ENCODE results near the gene LRRC75A.

Gene LRRC75A

DNA sequence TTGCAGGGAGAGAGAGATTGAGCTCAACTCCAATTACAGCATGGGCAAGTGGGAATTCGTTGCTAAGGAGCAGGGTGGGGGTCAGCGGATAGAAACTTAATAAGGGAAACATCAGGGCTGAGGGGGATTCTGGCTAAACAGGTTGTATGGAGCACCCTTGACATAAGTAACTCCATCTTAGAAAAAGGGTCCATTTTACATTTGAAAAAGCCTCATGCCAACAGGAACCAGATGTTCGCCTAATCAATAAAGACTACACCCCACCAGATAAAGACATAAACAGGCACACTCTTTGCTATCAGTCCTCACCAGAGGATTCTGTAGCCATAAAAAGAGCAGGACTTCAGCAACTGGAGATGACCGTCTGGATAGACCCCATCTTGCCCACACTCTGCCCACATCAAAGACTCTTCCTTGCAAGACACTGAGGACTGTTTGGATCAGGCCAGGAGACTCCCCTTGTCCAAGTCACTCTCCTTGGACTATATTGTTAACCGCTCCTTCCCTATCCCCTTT is 1.6 kb upstream of the LRRC75A start:
- DNase-seq (no peak), ATAC-seq (no peak)

DNA sequence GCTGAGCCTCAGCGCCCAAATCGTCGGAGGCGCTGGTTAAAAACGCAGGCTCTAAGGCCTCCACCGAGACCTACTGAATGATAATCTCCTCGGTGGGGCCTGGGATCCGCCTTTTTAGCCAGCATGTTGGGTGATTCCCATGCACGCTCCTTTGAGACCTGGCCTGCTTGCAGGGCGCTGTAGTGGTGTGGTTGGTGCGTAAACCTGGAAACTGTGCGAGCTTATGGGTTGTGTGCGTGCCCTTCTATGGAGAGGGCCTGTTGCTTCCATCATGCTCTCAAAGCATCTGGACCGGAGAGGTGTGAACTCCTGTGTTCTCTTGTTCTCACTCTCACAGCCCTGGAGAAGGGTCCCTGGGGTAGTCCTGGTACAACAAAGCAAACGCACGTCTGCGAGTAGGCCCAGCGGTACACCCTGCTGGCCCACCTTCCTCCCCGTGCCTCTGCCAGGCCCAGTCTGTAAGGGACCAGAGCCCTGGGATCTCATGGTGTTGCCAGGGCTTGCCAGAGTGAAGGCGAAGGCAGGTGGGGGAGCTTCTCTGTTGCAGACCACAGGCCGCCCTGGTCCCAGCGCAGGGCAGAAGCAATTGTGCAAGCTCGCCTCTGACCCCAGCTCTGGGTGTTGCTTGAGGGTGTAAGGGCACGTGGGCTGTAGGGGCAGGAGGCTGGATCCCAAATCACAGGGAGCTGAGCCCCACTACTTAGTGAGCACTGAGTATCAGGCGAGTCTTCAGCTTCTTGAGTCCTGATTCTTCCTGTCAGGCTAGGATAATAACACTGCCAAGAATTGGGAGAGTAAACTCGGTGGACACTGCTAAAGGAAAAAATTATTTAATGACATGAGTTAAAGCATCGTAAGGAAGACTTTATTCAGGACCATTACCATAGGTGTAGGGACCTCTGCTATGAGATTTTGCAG is 879 bp upstream of the LRRC75A start:
- DNase-seq: no peak
- no peak for ATAC-seq

- ATAC-seq (peak; percentile 6), DNase-seq (peak; percentile 42)
Measured at GRCh38 chr17:16491131-16491702, 776 bp downstream of the LRRC75A start.

GRCh38 chr17:16489431-16489830 is 2.6 kb downstream of the LRRC75A start:
- no peak for DNase-seq

GRCh38 chr17:16488968-16489337 is 3.0 kb downstream of the LRRC75A start:
- ATAC-seq (no peak), DNase-seq (no peak)

More at GRCh38 chr17:16489431-16489830, 2.6 kb downstream of the LRRC75A start:
- ATAC-seq: no peak

DNA sequence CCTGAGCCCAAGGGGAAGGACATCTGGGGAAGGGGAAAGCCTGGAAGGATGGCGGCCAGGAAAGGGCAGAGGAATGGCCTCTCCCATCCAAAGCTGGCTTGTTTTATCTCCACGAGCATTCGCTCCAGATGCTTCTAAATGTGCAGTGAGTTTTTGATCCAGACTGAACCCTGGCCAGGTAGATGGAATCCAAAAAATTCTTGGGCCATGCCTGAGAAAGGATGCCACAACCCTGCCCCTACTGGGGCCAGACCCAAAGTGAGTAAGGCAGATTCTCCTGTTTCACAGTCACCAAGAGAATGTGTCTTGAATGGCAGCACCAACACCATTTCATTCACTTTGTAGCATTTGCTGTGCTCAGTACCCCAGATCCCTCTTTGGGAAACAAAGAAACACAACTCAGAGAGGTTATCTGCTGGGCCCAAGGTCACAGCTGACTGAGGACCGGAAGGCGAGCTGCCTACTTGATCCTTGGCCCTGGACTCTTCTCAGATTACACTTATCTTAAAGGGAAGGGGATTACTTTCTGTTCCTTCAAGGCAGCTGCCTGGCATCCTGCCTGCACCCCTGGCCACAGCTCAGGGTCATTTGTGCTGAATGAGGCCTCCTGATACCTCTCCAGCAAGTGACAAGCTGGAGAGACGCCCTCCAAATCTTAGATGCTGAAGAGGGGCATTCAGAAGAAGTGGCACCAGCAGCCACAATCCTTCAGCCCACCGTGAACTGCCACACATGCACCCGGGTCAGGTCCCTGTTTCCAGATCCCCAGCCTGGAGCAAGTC is 3.6 kb downstream of the LRRC75A start:
- DNase-seq (no peak), ATAC-seq (no peak)

DNA sequence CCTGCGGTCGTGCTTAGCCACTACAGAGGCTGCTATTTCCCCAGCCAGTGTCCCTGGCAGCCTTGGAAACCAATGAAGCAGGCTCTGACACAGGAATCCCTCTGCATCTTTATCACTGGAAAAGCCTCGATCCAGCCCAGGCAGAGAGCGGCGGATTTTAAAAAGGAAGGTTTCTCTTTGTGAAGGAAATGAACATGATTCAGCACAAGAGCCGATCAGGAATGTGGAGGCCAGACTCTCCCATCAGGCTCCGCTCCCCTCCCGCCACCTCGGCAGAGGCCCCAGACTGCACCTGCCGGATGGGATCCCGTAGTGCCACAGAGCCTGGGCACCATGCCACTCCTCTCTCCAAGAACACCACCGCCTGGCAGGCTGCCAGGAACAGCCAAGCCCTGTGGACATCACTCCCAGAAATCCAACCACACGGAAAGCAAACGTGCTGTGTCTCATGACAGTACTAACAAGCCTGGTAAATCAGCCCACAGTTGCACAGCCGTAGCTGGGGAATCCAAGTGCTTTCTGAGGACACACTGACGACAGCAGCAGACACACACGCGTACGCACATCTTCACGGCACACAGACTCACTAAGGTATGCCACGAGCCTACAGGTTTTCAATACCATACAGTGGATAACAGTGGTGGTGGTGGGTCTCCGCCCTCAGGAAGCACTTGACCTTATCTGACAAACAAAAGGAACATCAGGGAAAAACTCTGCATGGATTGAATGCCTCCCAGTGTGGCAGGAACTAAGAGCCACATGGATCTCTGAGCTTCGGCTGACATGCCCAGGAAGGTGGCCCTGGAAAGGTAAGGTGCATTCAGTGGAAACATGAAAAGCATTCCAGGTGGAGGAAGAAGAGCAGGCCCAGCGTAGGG is 5.4 kb downstream of the LRRC75A start:
- no peak for DNase-seq

GRCh38 chr17:16484445-16485175 is 7.4 kb downstream of the LRRC75A start:
- ATAC-seq (no peak), DNase-seq (no peak)

More for the DNA sequence above, 5.4 kb downstream of the LRRC75A start:
- no peak for ATAC-seq

DNA sequence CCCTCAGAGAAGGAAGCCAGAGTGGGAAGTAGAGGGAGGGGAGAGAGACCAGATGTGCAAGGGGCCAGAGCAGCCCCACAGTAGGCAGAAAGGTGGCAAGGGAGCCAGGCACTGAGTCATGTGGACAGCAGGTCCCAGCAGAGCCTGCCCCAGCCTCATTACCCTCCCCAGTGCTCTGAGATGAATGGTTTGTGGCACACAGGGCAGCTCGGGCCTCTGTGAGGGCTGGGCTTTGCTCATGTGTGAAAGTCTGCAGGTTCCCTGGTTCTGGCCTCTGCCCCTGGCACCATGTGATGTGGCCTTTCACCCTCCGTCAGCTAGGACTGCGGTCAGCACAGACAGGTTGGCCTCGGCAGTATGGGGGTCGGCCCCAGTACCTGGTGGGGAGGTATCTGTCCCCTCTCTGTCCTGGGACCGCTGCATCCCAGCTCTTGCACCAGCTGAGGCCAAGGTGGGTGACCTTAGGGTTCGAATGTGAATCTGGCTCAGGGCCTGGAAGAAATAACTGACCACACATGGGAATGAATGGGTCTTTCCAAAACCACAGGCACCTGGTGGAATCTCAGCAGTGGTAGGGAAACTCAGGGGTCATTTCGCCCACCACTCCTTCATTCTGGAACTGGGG is 8.9 kb downstream of the LRRC75A start:
- ATAC-seq (no peak), DNase-seq (no peak)

- ATAC-seq: no peak
- no peak for DNase-seq
Measured at GRCh38 chr17:16482253-16482652, 9.7 kb downstream of the LRRC75A start.

DNA sequence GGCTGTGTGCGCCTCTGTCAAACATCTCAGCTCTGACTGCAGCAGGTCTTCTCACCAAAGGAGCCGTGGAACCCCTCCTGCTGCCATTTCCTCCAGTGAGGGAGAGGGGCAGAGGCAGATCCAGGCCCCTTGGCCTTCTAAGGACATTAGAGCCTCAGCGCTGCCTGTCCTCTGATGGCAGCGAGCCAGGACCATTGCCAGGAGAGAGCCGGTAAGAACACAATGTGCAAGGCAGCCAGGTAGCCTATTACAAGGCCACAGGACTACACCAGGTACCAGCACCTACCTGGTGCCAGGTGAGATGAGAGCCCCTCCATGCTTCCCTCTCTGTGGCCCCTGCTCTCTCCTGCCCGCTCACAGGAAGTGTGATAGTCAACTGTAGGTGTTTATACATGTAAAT is 11.0 kb downstream of the LRRC75A start:
- no peak for ATAC-seq
- DNase-seq: no peak

DNA sequence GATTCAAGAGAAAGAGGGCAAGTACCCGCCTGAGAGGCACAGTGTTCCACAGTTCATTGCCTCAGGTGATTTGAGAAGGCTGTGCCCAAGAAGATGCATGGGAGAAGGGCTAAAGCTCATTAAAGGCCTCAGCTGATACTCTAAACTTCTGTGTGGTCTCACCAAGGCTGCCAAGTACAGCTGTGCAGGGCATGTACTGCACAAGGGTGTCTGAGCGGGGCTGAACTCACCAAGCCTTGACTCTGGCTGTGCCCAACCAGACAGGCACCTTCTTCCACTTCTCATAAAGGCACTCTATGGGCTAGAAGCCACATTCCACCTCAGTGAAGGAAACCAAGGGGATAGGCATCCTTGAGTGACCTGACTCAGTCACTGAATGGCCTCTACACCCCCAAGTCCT is 12.7 kb downstream of the LRRC75A start:
- no peak for DNase-seq
- ATAC-seq: no peak

GRCh38 chr17:16478649-16479048 is 13.3 kb downstream of the LRRC75A start:
- no peak for ATAC-seq

DNA sequence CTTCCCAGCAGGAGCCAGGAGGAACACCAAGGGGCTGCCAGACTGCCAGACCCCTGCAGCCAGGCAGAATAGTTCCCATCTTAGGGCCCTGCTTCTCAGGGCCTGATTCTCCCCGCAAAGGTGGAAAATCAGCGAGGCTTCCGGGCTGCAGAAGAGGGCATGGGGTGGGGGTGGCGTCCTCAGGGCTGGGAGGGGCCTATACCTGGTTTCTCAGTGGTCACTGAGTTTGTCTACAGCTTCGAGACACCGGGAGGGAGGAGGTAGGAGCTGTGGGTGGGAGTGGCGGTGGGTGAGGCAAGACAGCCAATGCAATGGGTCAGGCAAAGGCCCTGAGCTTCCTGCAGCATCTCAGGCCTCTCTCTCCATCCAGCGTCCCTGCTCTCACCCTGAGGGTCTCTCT is 14.3 kb downstream of the LRRC75A start:
- ATAC-seq (no peak), DNase-seq (no peak)

More at GRCh38 chr17:16478649-16479048, 13.3 kb downstream of the LRRC75A start:
- no peak for DNase-seq

- DNase-seq (no peak), ATAC-seq (no peak)
Measured at GRCh38 chr17:16477255-16477654, 14.7 kb downstream of the LRRC75A start.

GRCh38 chr17:16475179-16475704 is 16.8 kb downstream of the LRRC75A start:
- DNase-seq: no peak
- ATAC-seq: no peak

GRCh38 chr17:16474012-16474725 is 17.8 kb downstream of the LRRC75A start:
- DNase-seq: no peak

DNA sequence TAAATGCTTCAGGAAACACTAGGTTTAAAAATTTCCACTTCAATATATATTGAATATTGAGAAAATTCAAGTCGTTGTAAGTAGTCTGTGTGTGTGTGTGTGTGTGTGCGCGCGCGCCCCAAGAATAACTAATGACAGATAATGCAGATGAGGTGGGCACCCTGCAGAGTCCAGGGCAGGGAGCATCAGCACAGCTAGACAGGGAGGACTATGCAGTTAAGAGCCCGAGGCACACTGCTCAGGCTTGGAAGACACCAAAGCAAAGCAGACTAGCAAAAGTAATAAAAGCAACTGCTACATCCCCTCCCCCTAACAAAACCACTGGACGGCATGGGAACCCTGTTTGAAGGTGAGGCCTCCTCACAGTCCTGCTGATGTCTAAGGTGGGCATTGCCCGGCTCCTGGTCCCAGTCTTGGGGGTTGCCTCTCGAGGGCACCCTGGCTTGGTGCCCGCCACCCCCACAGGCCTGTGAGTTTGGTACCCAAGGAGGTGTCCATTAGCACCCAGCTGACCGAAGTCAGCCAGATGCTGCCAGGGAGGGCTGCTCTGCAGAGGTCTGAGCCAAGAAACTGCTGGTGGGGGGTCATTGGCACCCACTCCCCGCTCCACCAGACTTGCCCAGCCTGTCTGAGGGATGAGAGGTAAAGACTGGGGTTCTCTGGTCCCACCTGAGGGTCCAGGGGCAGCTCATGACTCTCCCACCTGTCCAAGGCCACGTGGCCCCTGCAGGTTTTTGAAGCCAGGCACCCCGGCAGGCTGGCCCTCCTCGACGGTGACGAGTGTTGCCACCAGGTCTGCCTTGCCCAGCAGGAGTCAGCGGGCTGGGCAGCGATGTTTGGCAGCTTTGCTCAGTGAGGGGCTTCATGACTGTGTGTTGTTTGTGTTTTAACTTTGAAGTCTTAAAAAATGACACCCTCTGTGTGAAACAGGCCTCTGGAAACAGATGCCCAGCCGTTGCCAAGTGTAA is 18.7 kb downstream of the LRRC75A start:
- no peak for ATAC-seq
- DNase-seq: no peak

More at GRCh38 chr17:16474012-16474725, 17.8 kb downstream of the LRRC75A start:
- ATAC-seq: no peak

Measured in stimulated activated naive CD8-positive, alpha-beta T cell treated with anti-CD3 and anti-CD28 coated beads, Interleukin-15, Interleukin-2, amounts not matched to agents 100 U/mL and 50 U/mL, for 24 hours (primary cell).